GM21717 (cell line): Measurements from ENCODE around the gene SNTG2.

ENCODE experiments used
- ATAC-seq: cut with Tn5 transposase; IDR thresholded peaks from one replicate; pipeline ENCODE4 v1.9.1; 2021; ENCODE audit warnings: mild to moderate bottlenecking, moderate library complexity; ENCODE audit not compliant: unreplicated experiment

Gene SNTG2

DNA sequence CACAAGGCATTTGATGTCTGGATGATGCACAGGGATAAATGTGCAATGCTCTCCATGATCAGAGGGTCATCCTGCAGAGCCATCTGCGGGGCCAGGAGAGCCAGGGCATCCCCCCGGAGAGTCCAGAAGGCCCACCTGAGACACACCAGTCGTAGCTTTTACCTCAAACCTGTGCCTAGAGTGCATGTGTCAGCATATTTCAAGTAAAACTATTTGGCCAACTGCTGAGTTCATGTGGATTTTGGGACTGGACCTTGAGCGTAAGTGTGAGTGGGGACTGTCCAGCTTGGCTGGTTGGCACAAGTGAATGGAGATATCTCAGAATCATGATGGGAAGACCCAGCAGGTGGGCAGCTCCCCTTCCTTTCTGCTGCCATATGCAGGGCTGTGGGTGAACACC lies 314.8 kb downstream of the SNTG2 start:
- ATAC-seq, result no peak

DNA sequence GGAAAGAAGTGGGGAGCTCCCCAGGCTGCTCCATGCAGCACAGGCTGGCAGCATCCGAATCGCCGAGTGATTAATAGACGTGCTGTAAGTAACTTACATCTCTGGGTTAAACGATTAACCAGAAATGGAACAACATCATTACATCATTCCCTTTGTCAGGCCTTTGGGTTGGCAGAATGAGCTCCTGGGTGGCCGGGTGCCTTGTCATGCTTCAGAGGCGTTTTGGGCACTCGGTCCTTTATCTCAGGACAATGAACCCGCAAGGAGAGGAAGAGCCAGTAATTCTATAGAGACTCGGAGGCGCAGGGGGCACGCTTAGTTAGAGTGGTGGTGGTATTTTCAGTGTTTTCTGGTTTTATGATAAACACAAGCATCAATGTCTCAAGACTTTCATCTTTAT lies 315.7 kb downstream of the SNTG2 start:
- no peak for ATAC-seq

DNA sequence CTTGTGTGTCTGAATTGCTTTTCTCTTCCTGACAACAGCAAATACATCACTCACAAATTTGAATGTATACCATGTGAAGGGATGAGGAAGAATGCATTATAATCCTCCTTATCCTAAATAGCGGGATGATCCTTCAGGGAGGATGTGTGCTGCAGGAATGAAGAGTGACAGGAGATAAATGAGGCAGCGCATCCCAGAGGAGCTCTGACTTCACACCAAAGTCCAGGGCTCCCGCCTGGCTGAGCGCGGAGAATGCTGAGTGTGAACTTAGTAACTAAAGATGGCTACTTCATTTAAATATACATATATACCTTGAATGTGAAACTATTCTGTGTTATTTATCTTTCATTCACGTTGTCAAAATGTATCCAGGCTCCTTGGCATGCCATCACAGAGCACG lies 317.4 kb downstream of the SNTG2 start:
- no peak for ATAC-seq

DNA sequence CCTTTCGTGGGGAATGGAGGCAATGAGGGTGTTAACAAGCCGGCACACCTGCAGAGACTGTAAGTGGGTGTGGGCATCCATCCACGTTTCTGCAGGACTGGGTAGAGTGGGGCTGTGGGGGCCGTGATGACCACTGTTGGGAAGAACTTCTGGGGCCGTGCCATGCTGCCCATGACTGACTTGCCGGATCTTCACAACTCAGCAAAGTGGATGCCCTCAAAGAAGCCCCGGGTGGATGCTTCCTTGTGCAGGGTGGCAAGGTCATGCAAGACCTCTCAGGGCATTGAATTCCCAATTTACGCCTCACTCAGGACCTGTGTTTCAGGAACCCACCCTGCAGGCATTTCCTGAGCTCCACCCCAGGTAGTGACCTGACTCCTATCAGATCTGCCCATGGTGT lies 319.2 kb downstream of the SNTG2 start:
- no peak for ATAC-seq

- no peak for ATAC-seq
Measured at GRCh38 chr2:1272835-1273234, 322.2 kb downstream of the SNTG2 start.

GRCh38 chr2:1277634-1278033 lies 327.0 kb downstream of the SNTG2 start:
- ATAC-seq, result no peak

DNA sequence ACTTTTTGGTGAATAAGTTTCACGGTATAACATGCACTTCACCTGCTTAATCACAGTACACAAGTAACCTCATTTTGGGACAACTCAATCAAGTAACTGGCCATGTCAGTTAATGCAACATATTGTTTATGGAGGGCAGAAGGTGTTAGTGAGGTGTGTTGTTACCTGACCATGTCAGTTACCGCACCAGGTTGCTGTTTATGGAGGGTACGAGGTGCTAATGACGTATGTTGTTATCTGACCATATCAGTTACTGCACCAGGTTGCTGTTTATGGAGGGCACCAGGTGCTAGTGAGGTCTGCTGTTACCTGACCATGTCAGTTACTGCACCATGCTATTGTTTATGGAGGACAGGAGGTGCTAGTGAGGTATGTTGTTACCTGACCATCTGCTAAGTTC lies 327.5 kb downstream of the SNTG2 start:
- ATAC-seq, result no peak

GRCh38 chr2:1278861-1279260 lies 328.2 kb downstream of the SNTG2 start:
- no peak for ATAC-seq

DNA sequence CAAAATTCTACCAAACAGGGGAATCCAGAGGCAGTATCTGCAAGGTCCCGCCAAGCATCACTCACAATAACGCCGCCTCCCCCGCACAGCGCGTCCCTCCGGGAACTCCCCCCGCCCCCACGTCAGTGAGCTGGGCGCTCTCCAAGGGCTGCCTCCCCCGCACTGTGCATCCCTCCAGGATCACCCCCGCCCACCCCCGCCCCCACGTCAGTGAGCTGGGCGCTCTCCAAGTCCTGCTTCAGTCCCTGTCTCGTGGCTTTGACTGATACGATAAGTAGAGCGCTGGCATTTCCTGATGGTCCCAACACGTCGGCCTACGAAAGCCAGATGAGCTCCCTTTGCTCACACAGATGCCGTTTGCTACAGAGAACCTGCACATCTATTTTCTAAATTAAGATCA lies 331.9 kb downstream of the SNTG2 start:
- no peak for ATAC-seq

GRCh38 chr2:1283020-1283801 lies 332.6 kb downstream of the SNTG2 start:
- ATAC-seq, result no peak

- no peak for ATAC-seq
Measured at GRCh38 chr2:1283871-1284270, 333.2 kb downstream of the SNTG2 start.

- ATAC-seq, result no peak
Measured at GRCh38 chr2:1286929-1287328, 336.3 kb downstream of the SNTG2 start.

DNA sequence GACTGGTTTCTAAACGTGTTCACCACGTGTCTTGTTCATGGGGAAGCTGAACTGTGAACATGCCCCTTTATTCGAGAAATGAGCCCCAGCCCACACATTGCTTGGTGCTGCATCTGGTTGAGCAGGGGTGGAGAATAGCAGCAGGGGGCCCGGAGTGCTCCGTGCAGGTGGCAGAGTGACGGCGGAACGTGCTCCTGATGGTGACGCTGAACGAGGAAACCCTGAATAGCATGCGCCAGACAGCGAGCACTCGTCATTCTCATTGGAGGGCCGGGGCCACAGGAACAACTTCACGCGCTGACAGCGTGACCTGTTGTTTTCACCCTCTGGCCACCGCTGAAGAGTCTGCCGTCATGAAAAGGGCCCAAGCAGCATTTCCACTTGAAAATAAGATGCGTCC lies 336.8 kb downstream of the SNTG2 start:
- ATAC-seq, result no peak

- no peak for ATAC-seq
Measured at GRCh38 chr2:1294900-1295299, 344.3 kb downstream of the SNTG2 start.

DNA sequence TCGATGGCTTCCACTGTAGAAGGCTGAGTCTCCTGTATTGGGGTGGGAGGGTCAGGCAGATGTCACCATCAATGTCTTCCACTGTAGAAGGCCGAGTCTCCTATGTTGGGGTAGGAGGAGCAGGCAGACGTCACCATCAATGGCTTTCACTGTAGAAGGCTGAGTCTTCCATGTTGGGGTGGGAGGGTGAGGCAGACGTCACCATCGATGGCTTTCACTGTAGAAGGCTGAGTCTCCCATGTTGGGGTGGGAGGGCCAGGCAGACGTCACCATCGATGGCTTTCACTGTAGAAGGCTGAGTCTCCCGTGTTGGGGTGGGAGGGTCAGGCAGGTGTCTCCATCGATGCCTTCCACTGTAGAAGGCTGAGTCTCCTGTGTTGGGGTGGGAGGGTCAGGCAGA lies 345.1 kb downstream of the SNTG2 start:
- no peak for ATAC-seq

- ATAC-seq, result no peak
Measured at GRCh38 chr2:1297372-1298159, 346.9 kb downstream of the SNTG2 start.

- ATAC-seq, result no peak
Measured at GRCh38 chr2:1299043-1299442, 348.4 kb downstream of the SNTG2 start.

DNA sequence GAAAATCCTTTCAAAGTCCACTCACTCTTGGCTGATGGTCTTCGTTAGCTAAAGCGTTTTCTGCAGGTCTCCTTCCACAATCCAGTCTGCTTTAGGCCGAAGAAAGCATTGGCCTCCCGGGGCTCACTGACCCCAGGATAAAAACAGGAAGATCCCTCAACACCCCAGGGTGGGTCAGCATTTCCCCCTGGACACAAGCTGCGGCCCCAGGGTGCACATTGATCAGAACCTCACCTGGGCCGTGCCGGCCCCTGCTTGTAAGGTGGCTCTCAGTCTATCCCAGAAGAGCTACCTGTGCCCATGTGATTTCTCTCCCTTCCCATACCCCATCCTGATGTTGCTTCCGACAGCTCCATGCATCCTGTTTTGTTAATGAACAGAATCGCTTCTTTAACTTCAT lies 349.6 kb downstream of the SNTG2 start:
- ATAC-seq, result no peak

DNA sequence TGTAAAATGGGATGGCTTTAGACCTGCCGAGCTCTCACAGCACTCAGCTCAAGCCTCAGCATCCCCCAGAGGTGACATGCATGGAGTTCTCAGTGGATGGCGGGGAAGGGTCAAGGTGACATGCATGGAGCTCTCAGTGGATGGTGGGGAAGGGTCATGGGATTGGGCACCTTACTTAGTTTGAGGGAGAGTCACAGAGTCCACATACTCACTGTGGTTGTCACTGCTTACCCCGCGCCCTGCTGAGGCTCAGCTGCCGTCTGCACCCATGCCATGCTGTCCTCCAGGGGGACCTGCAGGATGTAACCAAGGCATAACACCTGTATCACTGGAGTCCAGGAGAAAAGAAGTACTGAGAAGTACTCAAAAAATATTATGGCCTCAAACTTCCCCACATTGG lies 350.4 kb downstream of the SNTG2 start:
- ATAC-seq, result no peak

DNA sequence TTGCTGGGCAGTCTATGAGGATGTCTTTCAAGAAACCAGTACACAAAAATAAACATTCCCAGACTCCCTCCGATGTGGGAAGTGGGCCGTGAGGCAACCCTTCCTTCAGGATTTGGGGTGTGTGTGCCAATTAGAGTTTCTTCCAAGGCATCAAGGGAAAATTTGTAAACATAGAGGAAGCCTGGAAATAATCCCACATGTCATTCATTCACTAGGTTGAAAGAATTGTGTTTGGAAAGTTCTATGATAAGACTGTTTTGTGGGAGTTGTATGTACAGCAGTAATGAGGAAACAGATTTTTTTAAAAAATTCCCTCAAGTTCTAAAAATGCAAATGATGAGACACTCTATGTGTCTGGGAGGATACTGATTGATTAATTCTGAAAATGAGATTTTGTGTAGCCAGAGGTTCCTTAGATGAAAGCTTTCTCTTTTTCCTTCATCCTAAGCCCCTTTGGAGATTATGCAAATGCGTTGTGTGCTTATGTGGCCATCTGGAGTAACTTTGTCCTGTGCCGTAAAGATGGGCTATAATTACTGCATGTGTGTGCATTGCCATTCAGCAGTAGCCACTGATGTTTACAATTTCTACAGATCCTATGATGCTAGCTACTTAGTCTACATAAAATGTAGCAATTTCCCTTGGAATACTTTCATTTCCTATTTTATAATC lies 354.8 kb downstream of the SNTG2 start:
- ATAC-seq, result no peak

GRCh38 chr2:1306014-1306686 lies 355.5 kb downstream of the SNTG2 start:
- ATAC-seq, result no peak
